ENCODE data around the gene CSH1. TPM values are rescaled to one million over a fixed set of nuclear protein-coding genes. Genes with fewer than 3 reads are reported as not detected.
"Not testable (repeated sequence)": the region's sequence is repeated elsewhere in the genome, so short reads cannot be mapped to it uniquely, and the experiment has no call there.

The CSH1 gene
- total RNA-seq, 1 experiment from 2014 or later = not detected

- DNase-seq (ENCODE audit: low spot score) = peak; percentile 60
- in situ Hi-C loops (cut with HindIII; ENCODE audit: low sequenced_read_pairs) = no loop called here
Observed at GRCh38 chr17:63929860-63930766, 33.7 kb upstream of the CSH1 start.

- in situ Hi-C loops (cut with HindIII; ENCODE audit: low sequenced_read_pairs) = no loop called here
- no peak for DNase-seq (ENCODE audit: low spot score)
Observed at GRCh38 chr17:63928966-63929695, 32.8 kb upstream of the CSH1 start.

GRCh38 chr17:63928172-63928666, 31.8 kb upstream of the CSH1 start:
- DNase-seq (ENCODE audit: low spot score) = no peak
- in situ Hi-C loops (cut with HindIII; ENCODE audit: low sequenced_read_pairs) = no loop called here

- DNase-seq (ENCODE audit: low spot score) = no peak
- in situ Hi-C loops (cut with HindIII; ENCODE audit: low sequenced_read_pairs) = no loop called here
Observed at GRCh38 chr17:63927464-63928171, 31.2 kb upstream of the CSH1 start.

- in situ Hi-C loops (cut with HindIII; ENCODE audit: low sequenced_read_pairs) = no loop called here
- no peak for DNase-seq (ENCODE audit: low spot score)
Observed at GRCh38 chr17:63926164-63926563, 29.8 kb upstream of the CSH1 start.

GRCh38 chr17:63925615-63926014, 29.2 kb upstream of the CSH1 start:
- DNase-seq (ENCODE audit: low spot score) = no peak
- in situ Hi-C loops (cut with HindIII; ENCODE audit: low sequenced_read_pairs) = no loop called here

- DNase-seq (ENCODE audit: low spot score); in situ Hi-C loops (cut with HindIII; ENCODE audit: low sequenced_read_pairs): not testable (repeated sequence)
Observed at GRCh38 chr17:63922402-63922801, 26.0 kb upstream of the CSH1 start.

- DNase-seq (ENCODE audit: low spot score); in situ Hi-C loops (cut with HindIII; ENCODE audit: low sequenced_read_pairs): not testable (repeated sequence)
Observed at GRCh38 chr17:63920779-63921178, 24.4 kb upstream of the CSH1 start.

GRCh38 chr17:63920050-63920449, 23.7 kb upstream of the CSH1 start:
- in situ Hi-C loops (cut with HindIII; ENCODE audit: low sequenced_read_pairs); DNase-seq (ENCODE audit: low spot score): not testable (repeated sequence)

- peak; percentile 37 for DNase-seq (ENCODE audit: low spot score)
- in situ Hi-C loops (cut with HindIII; ENCODE audit: low sequenced_read_pairs) = no loop called here
Observed at GRCh38 chr17:63919311-63919723, 22.9 kb upstream of the CSH1 start.

GRCh38 chr17:63918789-63919305, 22.5 kb upstream of the CSH1 start, which contains the start of gene GH1:
TSS of gene GH1 (minus strand) at chr17:63918839. CDS start at chr17:63918776, 63 bp downstream.
- in situ Hi-C loops (cut with HindIII; ENCODE audit: low sequenced_read_pairs) = not testable (repeated sequence)

GRCh38 chr17:63918305-63918704, 21.9 kb upstream of the CSH1 start:
- in situ Hi-C loops (cut with HindIII; ENCODE audit: low sequenced_read_pairs) = no loop called here
- no peak for DNase-seq (ENCODE audit: low spot score)

More at GRCh38 chr17:63918789-63919305, 22.5 kb upstream of the CSH1 start, which contains the start of gene GH1:
- DNase-seq (ENCODE audit: low spot score) = not testable (repeated sequence)

- in situ Hi-C loops (cut with HindIII; ENCODE audit: low sequenced_read_pairs) = no loop called here
- DNase-seq (ENCODE audit: low spot score) = no peak
Observed at GRCh38 chr17:63917646-63918045, 21.3 kb upstream of the CSH1 start.

- DNase-seq (ENCODE audit: low spot score); in situ Hi-C loops (cut with HindIII; ENCODE audit: low sequenced_read_pairs): not testable (repeated sequence)
Observed at GRCh38 chr17:63917206-63917605, 20.8 kb upstream of the CSH1 start.

GRCh38 chr17:63916566-63917185, 20.3 kb upstream of the CSH1 start:
- no peak for DNase-seq (ENCODE audit: low spot score)
- in situ Hi-C loops (cut with HindIII; ENCODE audit: low sequenced_read_pairs) = no loop called here

- DNase-seq (ENCODE audit: low spot score); in situ Hi-C loops (cut with HindIII; ENCODE audit: low sequenced_read_pairs): not testable (repeated sequence)
Observed at GRCh38 chr17:63915753-63916152, 19.4 kb upstream of the CSH1 start.

GRCh38 chr17:63914471-63914870, 18.1 kb upstream of the CSH1 start:
- in situ Hi-C loops (cut with HindIII; ENCODE audit: low sequenced_read_pairs) = no loop called here
- no peak for DNase-seq (ENCODE audit: low spot score)

GRCh38 chr17:63911657-63912100, 15.3 kb upstream of the CSH1 start:
- peak; percentile 19 for DNase-seq (ENCODE audit: low spot score)
- in situ Hi-C loops (cut with HindIII; ENCODE audit: low sequenced_read_pairs) = no loop called here

All from G401 (cell line).